ENCODE data around the gene LY86. TPM values are rescaled to one million over a fixed set of nuclear protein-coding genes. Genes with fewer than 3 reads are reported as not detected.

LY86 gene
- total and polyA plus RNA-seq, 9 of the 15 experiments (the other 6 are each of a cell fraction or from before 2014, with no cell fraction given): 0.08 to 0.20 TPM; not detected in 7

DNA sequence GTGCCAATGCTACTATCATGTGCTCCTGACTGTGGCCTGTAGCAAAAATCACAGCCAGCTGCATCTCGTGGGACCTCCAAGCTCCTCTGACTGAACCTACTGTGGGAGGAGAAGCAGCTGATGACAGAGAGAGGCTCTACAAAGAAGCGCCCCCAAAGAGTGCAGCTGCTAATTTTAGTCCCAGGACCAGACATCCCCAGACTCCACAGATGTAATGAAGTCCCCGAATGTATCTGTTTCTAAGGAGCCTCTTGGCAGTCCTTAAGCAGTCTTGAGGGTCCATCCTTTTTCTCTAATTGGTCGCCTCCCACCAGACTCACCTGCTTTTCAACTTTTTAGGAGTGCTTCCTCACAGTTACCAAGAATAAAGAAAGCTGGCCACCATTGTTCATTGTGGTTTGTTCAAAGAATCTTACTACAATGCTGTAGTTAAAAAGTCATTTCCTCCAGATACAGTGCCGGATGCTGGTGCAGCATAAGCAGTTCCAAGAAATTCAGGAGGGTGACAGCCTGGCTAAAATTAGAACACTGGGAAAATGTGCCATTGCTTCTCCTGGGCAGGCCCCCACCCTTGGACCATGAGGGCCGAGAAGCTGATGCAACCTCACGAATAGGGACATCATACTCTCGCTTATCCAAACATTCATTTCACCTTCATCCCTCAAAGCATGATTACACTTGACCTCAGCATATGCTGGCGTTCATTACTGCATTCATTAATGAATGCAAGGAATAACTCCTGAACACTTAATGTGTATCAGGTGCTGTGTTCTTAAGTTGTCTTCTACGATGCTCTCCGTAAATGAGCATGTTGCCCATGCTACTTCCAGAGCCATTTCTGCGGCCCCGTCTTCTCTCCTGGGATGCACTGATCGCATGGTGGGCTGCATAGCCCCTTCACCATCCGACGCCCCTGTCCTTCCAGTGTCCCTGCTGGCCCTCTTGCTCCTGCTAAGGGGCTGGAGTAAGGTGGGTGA, 66.4 kb downstream of the LY86 start (continued):
- TF ChIP-seq, protein P1, sequence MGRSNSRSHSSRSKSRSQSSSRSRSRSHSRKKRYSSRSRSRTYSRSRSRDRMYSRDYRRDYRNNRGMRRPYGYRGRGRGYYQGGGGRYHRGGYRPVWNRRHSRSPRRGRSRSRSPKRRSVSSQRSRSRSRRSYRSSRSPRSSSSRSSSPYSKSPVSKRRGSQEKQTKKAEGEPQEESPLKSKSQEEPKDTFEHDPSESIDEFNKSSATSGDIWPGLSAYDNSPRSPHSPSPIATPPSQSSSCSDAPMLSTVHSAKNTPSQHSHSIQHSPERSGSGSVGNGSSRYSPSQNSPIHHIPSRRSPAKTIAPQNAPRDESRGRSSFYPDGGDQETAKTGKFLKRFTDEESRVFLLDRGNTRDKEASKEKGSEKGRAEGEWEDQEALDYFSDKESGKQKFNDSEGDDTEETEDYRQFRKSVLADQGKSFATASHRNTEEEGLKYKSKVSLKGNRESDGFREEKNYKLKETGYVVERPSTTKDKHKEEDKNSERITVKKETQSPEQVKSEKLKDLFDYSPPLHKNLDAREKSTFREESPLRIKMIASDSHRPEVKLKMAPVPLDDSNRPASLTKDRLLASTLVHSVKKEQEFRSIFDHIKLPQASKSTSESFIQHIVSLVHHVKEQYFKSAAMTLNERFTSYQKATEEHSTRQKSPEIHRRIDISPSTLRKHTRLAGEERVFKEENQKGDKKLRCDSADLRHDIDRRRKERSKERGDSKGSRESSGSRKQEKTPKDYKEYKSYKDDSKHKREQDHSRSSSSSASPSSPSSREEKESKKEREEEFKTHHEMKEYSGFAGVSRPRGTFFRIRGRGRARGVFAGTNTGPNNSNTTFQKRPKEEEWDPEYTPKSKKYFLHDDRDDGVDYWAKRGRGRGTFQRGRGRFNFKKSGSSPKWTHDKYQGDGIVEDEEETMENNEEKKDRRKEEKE (IDR thresholded peaks at IDR 0.05; ENCODE audit: borderline replicate concordance in 1 of 2, control insufficient read depth in 1 of 2, low read depth in 2 of 2, low read length in 1 of 2): no peak
- peak; percentile 91 for TF ChIP-seq ATF7 (IDR thresholded peaks at IDR 0.05)
- TF ChIP-seq, protein P2, sequence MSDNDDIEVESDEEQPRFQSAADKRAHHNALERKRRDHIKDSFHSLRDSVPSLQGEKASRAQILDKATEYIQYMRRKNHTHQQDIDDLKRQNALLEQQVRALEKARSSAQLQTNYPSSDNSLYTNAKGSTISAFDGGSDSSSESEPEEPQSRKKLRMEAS (CRISPR knock-in tag; IDR thresholded peaks at IDR 0.05): peak; percentile 50; the same call in 1 of the 2 replicates
- TF ChIP-seq TCF3 (CRISPR knock-in tag; IDR thresholded peaks at IDR 0.05): peak; percentile 32; the same call in 1 of the 2 replicates
- 0 out of 2 replicates have a peak, but pooled peaks have one; percentile 5 for TF ChIP-seq BCL6 (CRISPR knock-in tag; IDR thresholded peaks at IDR 0.05)
- peak in 1 of 2 experiments; percentile 31; a peak in 1 of 4 replicates for TF ChIP-seq RAD21 (CRISPR knock-in tag; conservative IDR thresholded peaks at IDR 0.05 in 1 of 2, IDR thresholded peaks at IDR 0.05 in 1 of 2)
- TF ChIP-seq TEAD4 (IDR thresholded peaks at IDR 0.05; ENCODE audit: low read length): peak; percentile 28; the same call in 1 of the 2 replicates
- no peak for TF ChIP-seq TEAD4 (CRISPR knock-in tag; IDR thresholded peaks at IDR 0.05; ENCODE audit: borderline replicate concordance)
- TF ChIP-seq CTBP1 (IDR thresholded peaks at IDR 0.05; ENCODE audit: borderline replicate concordance): peak; percentile 72; the same call in 1 of the 2 replicates
- TF ChIP-seq, protein P3, sequence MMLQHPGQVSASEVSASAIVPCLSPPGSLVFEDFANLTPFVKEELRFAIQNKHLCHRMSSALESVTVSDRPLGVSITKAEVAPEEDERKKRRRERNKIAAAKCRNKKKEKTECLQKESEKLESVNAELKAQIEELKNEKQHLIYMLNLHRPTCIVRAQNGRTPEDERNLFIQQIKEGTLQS (IDR thresholded peaks at IDR 0.05): peak; percentile 96
- TF ChIP-seq, protein P3 (CRISPR knock-in tag; conservative IDR thresholded peaks at IDR 0.05): no peak
- peak; percentile 89 to 100 for TF ChIP-seq MAZ (CRISPR knock-in tag; conservative IDR thresholded peaks at IDR 0.05 in 1 of 2, IDR thresholded peaks at IDR 0.05 in 1 of 2)
- TF ChIP-seq, protein P4, sequence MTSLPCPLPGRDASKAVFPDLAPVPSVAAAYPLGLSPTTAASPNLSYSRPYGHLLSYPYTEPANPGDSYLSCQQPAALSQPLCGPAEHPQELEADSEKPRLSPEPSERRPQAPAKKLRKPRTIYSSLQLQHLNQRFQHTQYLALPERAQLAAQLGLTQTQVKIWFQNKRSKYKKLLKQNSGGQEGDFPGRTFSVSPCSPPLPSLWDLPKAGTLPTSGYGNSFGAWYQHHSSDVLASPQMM (CRISPR knock-in tag; IDR thresholded peaks at IDR 0.05): no peak
- TF ChIP-seq NRF1 (conservative IDR thresholded peaks at IDR 0.05 in 1 of 2, IDR thresholded peaks at IDR 0.05 in 1 of 2): peak; percentile 30 to 36; a peak in 2 of 4 replicates
- TF ChIP-seq ZBTB17 (CRISPR knock-in tag; IDR thresholded peaks at IDR 0.05): peak; percentile 88; the same call in 1 of the 2 replicates
- peak; percentile 92 for TF ChIP-seq SMAD4 (CRISPR knock-in tag; conservative IDR thresholded peaks at IDR 0.05)
